HG02884 (cell line): ENCODE data around the gene UCN2.

Experiments
- ATAC-seq: cut with Tn5 transposase; IDR thresholded peaks from one replicate; pipeline ENCODE4 v1.9.1; 2021; ENCODE audit warnings: mild to moderate bottlenecking, moderate library complexity; ENCODE audit not compliant: unreplicated experiment

The UCN2 gene, protein sequence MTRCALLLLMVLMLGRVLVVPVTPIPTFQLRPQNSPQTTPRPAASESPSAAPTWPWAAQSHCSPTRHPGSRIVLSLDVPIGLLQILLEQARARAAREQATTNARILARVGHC

DNA sequence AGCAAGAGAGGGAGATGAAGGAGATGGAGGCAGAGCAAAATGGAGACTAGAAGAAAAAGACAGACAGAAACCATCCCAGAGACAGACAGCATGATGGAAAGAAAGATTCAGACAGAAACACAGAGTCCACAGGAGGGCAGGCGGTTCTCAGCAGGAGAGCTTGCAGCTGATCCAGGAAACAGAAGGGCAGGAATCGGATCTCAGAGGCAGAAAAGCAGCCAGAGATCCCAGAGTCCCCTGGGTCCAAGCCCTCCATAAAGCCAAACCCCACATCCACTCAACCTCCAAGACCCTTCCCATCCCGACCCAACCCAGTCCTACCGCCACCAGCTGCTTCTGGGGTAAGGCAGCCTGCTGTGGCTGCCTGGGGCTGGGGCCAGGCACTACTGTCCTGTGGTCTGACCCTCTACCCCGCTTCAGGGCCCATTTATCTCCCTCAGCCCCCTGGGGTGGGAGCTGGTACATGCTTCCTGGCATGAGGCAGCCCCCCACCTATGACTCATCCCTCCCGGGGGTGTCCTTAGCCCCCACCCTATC lies at the start of gene UCN2:
TSS of gene UCN2 (minus strand) at position 400 of the 537 bp plus-strand sequence. CDS start 657 bp downstream, outside the sequence.
- no peak for ATAC-seq

DNA sequence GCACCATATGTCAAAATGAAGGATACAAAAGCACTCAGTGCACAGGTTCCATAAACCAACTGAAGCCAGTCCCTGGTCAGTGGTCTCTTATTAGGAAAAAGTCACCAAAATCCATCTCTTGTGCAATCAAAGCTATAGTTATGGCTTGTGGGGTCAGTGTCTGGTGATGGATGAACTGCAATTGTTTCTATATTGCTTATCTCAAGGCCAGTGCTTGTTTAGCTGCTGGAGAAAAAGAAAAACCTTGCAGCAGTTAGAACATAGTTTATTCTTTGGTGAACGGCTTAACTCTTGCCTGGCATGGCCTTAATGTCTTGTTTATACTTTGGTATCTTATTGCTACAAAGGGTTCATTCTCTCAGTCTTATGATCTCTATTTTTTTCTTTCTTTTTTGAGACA lies 48.7 kb upstream of the UCN2 start:
- no peak for ATAC-seq

DNA sequence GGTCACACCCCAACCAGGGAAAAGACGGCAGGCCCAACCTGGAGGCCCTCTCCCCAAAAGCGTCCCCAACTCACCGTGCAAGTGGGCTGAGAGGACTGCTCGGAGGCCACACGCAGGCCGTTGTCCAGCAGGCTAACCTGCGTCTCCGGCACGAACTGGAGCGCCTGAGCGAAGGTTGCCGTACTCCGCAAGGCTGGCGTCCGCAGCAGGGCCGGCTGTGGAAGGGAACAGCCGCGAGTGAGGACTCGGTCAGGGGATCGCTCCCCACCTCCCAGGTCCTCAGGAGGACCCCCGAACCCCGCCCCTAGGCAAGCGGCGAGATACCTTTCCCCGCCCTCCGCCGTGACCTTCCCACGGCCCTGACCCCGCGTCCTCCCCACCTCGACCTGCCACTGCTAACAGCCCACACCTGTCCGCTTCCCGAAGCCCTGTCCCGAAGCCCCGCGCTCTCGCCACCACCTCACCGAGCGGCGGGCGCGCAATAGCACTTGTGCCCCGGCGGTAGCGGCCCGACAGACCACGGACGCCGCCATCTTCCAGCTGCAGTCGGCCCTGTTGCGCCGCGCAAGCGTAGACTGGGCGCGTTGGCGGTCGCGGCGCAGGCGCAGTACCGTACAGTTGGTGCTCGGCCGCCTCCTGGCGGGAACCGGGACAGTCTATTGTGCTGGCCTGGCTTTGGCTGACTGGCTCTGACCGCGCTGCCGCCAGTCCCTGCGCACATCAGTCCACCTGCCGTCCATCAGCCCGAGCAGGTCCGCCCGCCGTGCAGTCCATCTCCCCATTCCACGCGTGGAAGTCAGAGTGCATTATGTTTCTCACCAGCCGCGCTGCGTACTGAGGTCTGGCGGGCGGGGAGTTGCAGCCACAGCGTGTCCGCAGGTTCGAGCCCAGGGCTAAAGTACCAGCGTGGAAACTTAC lies 45.8 kb upstream of the UCN2 start, which contains the start of gene UQCRC1:
TSS of gene UQCRC1 (minus strand) at position 559 of the 918 bp plus-strand sequence. CDS start at position 533, 26 bp downstream.
- peak; percentile 92 for ATAC-seq

DNA sequence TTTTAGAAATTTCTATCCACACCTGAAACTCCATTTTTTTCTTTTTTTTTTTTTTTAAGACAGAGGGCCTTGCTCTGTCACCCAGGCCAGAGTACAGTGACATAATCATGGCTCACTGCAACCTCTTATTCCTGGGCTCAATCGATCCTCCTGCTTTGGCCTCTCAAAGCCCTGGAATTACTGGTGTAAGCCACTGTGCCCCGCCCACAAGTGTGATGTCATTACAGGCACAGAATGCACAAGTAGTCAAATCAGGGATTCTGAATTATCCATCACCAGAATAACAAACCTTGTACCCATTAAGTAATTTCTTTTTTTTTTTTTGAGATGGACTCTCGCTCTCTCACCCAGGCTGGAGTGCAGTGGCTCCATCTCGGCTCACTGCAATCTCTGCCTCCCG lies 43.9 kb upstream of the UCN2 start:
- no peak for ATAC-seq

DNA sequence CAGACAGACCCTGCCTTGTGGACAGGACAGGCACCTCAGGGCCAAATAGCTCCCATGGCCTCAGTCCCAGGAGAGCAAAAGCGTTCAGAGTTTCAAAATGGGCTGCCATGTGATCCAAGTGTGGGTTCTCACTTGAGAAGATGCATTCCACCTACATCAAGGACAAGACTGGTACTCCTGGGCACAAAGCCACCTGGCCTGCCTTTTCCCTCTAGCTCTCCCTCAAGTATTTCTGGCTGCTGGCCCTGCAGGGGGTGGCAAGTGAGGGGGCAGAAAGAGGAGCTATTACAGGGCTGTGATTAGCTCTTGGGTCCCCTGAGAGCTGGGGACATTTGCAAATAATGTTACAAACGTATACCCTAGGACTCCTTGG lies 38.0 kb upstream of the UCN2 start:
- ATAC-seq = no peak

DNA sequence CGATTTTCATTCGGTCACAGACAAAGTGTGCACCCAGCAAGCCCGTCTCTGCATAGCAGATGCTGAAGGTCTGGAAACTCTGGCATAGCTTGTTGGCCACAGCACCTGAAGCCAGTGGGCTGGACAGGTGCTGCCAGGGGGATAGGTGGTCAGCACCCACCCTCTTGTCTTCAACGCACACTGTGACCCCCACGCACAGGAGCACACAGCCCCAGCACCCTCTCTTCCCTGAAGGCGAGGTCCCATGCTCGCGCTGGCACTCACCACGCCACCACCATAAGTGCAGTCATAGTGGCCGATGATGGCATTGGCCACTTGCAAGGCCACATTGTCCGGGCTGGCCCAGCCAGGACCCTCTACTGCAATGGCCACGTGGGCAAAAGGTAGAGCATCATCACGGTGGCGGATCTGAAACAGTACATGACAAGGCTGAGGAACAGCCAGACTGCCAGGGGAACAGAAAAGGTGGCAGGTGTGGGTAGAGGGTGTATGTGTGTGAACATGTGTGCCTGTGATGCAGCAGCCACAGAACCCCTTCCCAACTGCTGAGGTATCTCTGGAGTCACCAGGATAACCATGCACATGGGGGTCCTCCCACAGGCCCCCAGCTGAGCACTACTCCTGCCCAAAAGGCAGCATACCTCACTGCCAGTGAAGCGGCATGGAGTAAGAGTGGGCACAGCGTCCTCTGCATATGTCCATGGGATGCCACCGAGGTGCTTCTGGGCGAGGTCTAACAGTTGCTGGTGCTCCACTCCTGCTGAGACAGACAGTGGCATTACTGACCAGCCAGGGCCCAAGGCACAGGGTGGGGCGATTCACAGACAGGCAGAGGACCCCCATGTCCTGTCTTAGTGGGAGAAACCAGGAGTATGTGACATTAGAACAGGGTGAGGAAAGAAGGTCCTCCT lies 37.4 kb upstream of the UCN2 start:
- no peak for ATAC-seq

DNA sequence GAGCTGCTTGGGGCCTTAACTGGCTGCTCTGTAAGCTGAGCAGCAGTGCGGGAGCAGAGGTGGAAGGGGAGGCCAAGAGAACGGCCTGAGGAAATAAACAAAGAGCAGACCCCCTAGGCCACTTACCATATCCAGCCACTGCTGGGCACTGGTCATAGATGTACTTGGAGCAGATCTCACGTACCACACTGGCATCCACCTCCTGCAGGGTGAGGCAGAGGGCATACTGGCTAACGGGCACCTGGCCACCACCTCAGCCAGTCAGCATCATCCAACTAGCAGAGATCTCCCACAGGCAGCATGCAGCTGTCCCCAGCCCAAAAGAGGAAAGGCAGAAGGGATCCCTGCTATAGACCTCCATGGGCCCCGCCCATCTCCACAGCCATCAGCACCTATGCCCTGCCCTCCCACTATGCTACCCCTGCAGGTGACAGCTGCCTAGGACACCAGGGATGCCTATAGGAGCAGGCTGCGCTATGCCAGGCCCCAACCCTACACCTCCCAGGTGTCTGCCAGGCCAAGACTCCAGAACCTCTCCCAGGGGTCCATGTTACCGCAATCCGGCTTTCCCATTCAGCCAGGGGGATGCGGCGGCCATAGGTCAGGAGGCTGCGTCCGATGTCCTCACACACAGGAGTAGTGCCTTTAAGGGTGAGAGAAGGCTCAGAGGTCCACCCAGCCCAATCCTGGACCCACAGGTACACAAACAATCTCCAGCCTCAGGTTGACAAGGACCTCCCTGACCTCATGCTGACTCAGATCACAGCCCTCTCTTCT lies 36.1 kb upstream of the UCN2 start:
- ATAC-seq = no peak

DNA sequence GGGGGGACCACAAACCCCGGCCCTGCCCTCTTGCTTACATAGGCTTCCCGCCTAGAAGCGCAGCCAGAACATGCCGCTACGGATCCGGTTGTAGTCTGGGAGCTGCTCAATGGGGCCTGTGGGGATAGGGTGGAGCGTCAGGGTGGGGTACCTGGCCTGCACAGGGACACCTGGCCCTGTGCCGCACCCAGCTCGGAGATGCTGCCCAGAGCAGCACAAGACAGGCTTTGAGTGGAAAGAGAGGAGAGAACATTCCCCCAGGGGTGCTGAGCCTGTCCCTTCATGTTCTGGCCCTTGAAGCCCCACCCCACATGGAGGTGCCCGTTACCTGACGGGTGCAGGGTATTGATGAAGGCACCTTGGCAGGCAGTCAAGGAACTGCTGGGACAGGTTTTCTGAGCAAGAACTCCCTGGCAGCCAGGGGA lies 35.5 kb upstream of the UCN2 start:
- ATAC-seq = no peak

DNA sequence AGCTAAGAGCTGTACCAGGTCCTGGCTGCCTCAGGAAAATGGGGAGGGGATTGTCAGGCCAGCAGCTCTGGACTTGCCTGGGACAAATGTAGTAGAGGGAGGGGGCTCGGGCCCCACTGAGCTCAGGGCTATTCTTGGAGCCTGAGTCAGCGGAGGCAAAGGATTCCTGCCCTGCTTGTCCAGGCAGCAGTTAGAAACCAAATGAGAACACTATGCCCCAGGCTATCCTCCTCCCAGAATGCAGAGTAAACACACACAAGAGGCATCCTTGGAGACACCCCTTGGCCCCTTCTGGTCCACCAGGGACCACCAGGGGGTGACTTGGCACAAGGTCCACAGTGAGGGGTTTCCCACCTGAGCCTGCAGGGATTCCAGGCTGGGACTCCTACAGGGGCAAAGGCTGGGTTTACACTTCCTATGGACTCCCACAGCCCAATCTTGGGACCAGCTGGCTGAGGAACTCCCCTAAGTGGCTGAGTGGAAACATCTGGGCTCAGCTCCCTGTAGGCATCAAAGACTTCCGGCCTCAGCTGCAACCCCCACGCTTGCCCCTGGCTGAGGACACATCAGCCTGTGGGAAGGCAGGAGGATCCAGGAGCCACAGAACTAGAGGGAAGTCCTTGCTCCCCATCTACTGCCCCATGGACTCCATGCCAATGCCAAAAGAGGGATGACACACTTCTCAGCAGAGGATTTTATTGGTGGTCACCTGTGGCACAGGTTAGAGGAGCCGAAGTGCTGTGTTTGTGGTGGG lies 34.9 kb upstream of the UCN2 start:
- no peak for ATAC-seq

DNA sequence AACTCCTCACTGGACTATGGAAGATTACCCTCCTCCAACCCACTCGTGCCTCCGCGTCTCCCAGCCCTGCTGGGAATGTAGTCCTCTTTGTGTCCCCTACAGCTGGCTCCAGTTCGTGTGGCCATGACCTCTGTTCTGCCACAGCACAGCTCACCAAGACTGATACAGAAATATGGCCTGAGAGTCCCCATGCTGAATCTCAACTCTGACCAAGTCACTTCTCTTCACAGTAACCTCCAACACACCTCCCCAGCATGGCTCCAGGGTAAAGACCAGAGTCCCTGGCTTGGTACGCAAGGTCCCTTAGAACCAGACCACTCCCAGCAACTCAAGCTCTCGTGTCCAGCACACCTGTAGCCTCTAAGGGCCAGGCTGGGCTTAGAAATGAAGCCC lies 33.8 kb upstream of the UCN2 start:
- no peak for ATAC-seq

DNA sequence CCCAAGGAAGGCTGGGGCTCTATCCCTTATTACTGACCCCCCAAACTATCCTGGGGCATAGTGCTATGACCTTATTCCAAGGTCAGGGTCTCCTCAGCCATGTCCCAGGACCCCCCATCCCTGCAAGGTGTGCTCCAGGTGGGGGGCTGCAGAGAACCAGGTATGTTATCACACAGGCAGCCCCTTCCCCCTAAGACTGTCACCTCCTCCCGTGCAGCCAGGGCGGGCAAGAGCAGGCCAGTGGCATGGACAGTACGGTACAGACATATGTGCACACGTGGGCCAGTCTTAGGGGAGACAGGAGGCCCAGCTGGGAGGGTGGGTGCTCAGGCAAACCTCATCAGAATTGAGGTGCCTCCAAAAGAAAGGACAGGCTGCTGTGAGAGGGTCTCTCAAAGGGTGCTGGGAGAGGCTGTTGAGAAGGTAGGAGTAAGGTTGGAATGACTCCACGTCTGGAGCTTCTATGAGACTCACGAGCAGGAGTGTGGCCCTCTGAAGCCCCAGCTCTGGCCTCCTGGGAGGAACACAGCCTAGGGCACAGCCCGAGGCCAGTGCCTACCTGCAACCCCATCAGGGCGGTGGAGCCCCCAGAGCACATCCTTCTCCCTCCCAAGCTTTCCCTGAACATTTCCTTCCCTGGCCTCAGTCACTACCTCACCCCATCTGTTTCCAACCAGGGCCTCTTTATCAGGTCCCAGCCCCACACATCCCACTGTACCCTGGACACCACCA lies 33.3 kb upstream of the UCN2 start:
- ATAC-seq = no peak

DNA sequence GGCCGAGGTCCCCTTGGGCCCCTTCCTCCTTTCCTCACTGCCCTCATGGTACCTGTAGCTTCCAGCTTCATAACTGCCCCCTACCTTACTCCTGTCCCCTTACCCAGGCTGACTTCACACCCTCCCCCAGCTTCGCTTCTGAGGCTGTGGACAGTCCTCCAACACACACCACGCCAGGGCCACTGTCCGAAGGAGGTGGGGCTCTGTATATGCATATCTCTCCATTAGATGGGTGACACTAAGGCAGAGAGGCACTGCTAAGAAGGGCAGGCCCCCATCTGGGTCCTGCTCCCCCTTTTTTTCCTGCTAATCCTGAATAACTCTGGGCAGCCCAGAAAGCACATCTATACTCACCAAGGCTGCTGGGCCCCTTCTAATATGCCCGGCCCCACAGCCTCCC lies 32.6 kb upstream of the UCN2 start:
- no peak for ATAC-seq

DNA sequence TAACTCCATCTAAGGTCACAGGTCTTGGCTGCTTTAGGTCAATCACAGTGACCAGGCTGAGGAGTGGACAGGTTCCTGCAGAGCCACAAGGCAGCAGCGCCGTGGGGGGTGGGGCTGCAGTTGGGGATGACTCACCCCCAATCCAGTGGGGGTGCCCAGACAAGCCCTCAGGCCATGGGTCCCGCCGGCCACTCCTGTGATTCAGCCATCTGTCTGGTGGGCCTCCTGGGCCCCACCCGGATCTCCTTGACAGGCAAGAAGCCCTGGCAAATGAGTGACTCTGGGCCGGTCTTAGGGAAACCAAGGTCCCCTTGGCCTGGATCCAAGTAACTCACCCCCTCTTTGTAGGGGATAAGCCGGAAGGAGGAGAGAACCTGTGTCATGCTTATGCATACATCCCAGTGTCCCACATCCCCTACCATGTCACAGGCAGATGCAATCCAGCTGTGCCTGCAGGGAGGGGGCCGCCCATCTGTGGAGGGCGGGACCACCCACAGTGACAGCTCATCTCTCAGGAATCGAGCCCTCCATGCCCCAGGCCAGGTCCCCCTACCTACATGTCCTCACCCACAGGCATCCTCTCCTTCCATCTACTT lies 32.0 kb upstream of the UCN2 start:
- ATAC-seq = no peak

DNA sequence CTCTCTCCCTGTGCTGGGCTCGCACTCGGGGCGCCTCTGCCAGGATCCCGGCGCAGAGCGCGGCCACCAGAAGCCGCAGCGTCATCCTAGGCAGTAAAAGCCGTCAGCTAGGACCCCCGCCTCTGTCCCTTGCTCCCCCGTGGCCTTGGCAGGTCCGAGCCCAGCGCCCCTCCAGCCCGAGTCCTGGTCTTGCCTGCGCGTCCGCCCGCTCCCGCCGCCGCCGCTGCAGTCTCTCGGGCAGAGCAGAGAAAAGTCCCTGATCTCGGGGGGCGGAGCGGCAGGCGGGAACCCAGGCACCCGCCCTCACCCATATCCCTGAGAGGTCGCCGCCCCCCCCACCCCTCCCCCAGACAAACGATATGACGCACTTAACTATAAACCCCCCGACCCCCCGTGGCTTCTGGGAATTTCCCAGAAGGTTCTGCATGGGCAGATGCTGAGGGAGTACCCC lies 31.5 kb upstream of the UCN2 start, which contains the start of gene COL7A1:
TSS of gene COL7A1 (minus strand) at position 255 of the 451 bp plus-strand sequence. CDS start at position 85, 170 bp downstream.
- no peak for ATAC-seq

DNA sequence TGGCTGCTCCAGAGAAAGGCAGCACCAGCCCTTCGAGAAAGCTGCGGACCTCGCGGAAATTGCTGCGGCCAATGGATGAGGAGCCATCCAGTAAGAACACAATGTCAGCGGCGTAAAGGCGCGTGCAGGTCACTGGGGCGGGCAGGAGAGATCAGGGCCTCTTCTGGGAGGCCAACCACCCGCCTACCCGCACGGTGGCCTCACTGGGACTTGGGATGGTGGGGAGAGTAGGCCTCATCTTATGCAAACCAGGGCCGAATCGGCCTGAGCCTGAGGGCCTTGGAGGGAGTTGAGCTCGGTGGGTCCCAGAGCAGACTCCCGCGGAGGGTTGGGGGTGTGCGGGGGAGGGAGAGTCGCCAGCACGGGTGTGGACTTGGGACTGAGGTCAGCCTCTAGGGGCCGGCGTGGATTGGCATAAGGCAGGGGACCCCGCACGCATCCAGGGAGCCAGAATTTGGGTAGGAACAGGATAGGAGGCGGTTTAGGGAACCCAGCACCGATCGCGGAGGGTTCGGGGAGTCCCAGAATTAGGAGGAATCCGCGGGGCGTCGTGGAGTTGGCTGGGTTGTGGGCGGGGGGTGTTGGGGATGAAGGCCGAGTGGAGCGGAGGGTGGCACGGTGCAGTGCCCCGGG lies 31.0 kb upstream of the UCN2 start:
- no peak for ATAC-seq

DNA sequence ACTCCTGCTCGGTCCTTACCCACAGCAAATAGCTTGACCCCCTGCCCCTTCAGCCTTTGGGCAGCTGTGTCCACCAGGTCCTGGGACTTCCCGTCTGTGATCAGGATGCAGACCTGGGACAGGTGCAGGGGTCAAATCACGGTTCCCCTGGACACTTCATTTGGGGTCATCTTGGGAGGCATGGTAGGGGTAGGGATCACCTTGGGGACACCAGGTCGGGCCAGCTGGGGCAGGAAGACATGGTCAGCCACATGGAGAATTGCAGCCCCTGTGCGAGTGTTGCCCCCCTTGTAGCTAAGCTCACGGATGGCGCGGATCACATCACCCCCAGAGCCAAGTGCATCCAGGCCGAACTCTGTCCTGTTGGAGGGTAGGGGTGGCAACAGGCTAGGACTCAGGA lies 29.8 kb upstream of the UCN2 start:
- no peak for ATAC-seq

DNA sequence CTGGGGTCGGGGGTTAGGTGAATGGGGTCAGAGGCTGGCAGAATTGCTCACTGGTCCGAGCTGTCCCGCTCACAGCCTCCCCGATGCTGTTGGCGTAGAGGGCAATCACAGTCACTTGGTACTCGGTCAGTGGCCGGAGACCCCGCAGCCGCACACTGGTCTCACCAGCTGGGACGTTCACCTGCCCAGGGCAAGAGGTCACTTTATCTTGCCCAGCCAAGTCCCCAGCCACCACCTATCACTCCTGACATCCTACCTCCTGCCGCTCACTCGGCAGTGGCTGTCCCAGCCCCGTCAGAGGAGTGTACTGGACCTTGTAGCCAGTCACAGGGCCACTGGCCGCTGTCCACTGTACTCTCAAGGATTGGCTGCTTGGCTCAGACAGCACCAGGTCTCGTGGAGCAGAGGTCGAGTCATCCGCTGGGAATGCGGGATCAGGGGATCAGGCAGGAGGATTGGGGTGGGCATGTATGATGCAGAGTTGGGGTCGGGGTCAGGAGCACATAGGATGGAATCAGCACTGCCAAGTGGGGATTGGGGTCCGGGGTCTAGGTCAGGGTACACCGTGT lies 29.0 kb upstream of the UCN2 start:
- ATAC-seq = no peak
